ENCODE measurements around the gene SV2C. TPM values are rescaled to one million over a fixed set of nuclear protein-coding genes. Genes with fewer than 3 reads are reported as not detected.

SV2C gene
- total and polyA plus RNA-seq, 4 donors: under 0.01 to 0.04 (median 0.03) TPM; not detected in 1

DNA sequence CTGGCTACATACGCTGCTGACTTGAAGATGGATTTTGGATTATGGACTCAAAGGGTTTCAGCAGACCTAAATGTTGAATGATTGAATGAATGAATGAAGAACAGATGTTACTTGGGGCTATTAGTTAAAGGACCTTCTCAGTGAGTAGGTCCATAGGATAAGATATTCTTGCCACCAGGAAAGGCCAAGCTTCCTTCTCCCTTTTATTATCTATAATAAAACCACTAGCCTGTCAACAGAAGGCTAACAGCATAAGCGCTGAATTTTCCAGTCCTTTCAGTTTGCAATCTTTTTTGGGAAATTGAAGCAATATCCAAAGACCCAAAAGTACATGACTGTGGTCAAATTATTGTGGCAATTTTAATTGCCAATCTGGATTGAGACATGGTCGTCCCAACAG is 113.3 kb downstream of the SV2C start:
- no peak for DNase-seq (ENCODE audit: low spot score)
- WGBS: 90% methylated on average over 3 of the region's 3 CpGs
- Histone ChIP-seq H3K36me3 (ENCODE audit: control insufficient read depth in 4 of 4, insufficient read depth in 3 of 4, low read depth in 1 of 4, low read length in 3 of 4) (no peaks in the 10 kb centered on the region), H3K9ac (ENCODE audit: low read depth in 1 of 2, low read length in 2 of 2) (no peak overlapping the region), H3K4me1 (ENCODE audit: control insufficient read depth in 4 of 4, insufficient read depth in 4 of 4, low read length in 3 of 4) (no peaks in the 10 kb centered on the region), H3K27me3 (ENCODE audit: control insufficient read depth in 4 of 4, insufficient read depth in 4 of 4, low read length in 3 of 4) (peaks cover 0 to 3% (median 0%) of the 10 kb centered on the region in 4 donors), H3K9me3 (ENCODE audit: control insufficient read depth in 4 of 4, low read length in 3 of 4) (no peaks in the 10 kb centered on the region), H3K4me3 (ENCODE audit: low read depth in 1 of 3, low read length in 3 of 3) (no peak overlapping the region), H3K27ac (ENCODE audit: low read depth in 1 of 2, low read length in 2 of 2) (no peak overlapping the region)
- TF ChIP-seq, protein P1, sequence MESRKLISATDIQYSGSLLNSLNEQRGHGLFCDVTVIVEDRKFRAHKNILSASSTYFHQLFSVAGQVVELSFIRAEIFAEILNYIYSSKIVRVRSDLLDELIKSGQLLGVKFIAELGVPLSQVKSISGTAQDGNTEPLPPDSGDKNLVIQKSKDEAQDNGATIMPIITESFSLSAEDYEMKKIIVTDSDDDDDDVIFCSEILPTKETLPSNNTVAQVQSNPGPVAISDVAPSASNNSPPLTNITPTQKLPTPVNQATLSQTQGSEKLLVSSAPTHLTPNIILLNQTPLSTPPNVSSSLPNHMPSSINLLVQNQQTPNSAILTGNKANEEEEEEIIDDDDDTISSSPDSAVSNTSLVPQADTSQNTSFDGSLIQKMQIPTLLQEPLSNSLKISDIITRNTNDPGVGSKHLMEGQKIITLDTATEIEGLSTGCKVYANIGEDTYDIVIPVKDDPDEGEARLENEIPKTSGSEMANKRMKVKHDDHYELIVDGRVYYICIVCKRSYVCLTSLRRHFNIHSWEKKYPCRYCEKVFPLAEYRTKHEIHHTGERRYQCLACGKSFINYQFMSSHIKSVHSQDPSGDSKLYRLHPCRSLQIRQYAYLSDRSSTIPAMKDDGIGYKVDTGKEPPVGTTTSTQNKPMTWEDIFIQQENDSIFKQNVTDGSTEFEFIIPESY (IDR thresholded peaks at IDR 0.05): no peak
- TF ChIP-seq EGR1 (IDR thresholded peaks at IDR 0.05; ENCODE audit: low read depth in 2 of 2) (no peak), FOXA2 (IDR thresholded peaks at IDR 0.05) (no peak), GABPA (IDR thresholded peaks at IDR 0.05 in 1 of 2, conservative IDR thresholded peaks at IDR 0.05 in 1 of 2) (no peak), RXRA (IDR thresholded peaks at IDR 0.05) (no peak), HNF4G (IDR thresholded peaks at IDR 0.05) (no peak), FOXA1 (IDR thresholded peaks at IDR 0.05) (no peak), MAX (IDR thresholded peaks at IDR 0.05) (no peak), YY1 (IDR thresholded peaks at IDR 0.05) (no peak), NR2F2 (IDR thresholded peaks at IDR 0.05) (no peak), TAF1 (conservative IDR thresholded peaks at IDR 0.05) (no peak)
- TF ChIP-seq, protein P2, sequence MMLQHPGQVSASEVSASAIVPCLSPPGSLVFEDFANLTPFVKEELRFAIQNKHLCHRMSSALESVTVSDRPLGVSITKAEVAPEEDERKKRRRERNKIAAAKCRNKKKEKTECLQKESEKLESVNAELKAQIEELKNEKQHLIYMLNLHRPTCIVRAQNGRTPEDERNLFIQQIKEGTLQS (IDR thresholded peaks at IDR 0.05): no peak
- TF ChIP-seq, protein P3, sequence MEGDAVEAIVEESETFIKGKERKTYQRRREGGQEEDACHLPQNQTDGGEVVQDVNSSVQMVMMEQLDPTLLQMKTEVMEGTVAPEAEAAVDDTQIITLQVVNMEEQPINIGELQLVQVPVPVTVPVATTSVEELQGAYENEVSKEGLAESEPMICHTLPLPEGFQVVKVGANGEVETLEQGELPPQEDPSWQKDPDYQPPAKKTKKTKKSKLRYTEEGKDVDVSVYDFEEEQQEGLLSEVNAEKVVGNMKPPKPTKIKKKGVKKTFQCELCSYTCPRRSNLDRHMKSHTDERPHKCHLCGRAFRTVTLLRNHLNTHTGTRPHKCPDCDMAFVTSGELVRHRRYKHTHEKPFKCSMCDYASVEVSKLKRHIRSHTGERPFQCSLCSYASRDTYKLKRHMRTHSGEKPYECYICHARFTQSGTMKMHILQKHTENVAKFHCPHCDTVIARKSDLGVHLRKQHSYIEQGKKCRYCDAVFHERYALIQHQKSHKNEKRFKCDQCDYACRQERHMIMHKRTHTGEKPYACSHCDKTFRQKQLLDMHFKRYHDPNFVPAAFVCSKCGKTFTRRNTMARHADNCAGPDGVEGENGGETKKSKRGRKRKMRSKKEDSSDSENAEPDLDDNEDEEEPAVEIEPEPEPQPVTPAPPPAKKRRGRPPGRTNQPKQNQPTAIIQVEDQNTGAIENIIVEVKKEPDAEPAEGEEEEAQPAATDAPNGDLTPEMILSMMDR (IDR thresholded peaks at IDR 0.05; ENCODE audit: low read depth, low read length, missing input control): no peak

DNA sequence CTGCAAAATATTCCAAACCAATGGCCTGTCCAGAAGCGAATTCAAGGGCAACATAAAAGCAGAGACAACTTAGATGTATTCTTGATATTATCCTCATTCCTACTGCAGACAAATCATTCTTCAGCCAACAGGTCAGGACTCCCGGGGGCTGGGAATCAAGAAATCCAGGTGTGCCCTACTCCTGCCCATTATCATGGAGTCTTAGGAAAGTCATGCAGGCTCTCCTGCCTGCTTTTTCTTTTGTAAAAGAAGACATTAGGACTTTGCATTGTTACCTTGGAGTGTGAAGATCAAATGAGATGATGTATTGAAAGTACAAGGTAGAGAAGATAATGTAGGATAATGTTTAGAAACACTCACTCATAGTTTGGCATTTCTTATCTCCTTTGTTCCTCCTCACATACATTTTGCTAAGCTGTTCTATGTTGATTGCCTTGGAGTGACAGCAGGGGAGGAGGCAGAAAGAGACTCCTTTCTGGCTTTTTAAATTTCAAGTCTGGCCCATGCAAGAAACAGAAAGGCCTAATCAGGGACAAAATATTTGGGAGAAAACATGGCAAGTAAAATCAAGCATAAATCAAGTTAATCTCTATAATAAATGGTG is 113.8 kb downstream of the SV2C start:
- TF ChIP-seq HNF4A (conservative IDR thresholded peaks at IDR 0.05): no peak
- TF ChIP-seq FOXA2 (IDR thresholded peaks at IDR 0.05): no peak
- TF ChIP-seq, protein P4, sequence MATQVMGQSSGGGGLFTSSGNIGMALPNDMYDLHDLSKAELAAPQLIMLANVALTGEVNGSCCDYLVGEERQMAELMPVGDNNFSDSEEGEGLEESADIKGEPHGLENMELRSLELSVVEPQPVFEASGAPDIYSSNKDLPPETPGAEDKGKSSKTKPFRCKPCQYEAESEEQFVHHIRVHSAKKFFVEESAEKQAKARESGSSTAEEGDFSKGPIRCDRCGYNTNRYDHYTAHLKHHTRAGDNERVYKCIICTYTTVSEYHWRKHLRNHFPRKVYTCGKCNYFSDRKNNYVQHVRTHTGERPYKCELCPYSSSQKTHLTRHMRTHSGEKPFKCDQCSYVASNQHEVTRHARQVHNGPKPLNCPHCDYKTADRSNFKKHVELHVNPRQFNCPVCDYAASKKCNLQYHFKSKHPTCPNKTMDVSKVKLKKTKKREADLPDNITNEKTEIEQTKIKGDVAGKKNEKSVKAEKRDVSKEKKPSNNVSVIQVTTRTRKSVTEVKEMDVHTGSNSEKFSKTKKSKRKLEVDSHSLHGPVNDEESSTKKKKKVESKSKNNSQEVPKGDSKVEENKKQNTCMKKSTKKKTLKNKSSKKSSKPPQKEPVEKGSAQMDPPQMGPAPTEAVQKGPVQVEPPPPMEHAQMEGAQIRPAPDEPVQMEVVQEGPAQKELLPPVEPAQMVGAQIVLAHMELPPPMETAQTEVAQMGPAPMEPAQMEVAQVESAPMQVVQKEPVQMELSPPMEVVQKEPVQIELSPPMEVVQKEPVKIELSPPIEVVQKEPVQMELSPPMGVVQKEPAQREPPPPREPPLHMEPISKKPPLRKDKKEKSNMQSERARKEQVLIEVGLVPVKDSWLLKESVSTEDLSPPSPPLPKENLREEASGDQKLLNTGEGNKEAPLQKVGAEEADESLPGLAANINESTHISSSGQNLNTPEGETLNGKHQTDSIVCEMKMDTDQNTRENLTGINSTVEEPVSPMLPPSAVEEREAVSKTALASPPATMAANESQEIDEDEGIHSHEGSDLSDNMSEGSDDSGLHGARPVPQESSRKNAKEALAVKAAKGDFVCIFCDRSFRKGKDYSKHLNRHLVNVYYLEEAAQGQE (IDR thresholded peaks at IDR 0.05): no peak
- no peak for TF ChIP-seq MAX (IDR thresholded peaks at IDR 0.05)
- TF ChIP-seq JUND (IDR thresholded peaks at IDR 0.05): no peak
- TF ChIP-seq TAF1 (conservative IDR thresholded peaks at IDR 0.05): no peak
- TF ChIP-seq GABPA (IDR thresholded peaks at IDR 0.05 in 1 of 2, conservative IDR thresholded peaks at IDR 0.05 in 1 of 2): no peak
- no peak for TF ChIP-seq HNF4G (IDR thresholded peaks at IDR 0.05)
- no peak for TF ChIP-seq YY1 (IDR thresholded peaks at IDR 0.05)
- TF ChIP-seq EGR1 (IDR thresholded peaks at IDR 0.05; ENCODE audit: low read depth in 2 of 2): no peak
- TF ChIP-seq SP1 (IDR thresholded peaks at IDR 0.05): no peak
- no peak for TF ChIP-seq RAD21 (IDR thresholded peaks at IDR 0.05)
- TF ChIP-seq FOXA1 (IDR thresholded peaks at IDR 0.05): no peak
- TF ChIP-seq RXRA (IDR thresholded peaks at IDR 0.05): no peak
- no peak for TF ChIP-seq NR2F2 (IDR thresholded peaks at IDR 0.05)
- TF ChIP-seq, protein P1 (IDR thresholded peaks at IDR 0.05): no peak
- TF ChIP-seq, protein P2 (IDR thresholded peaks at IDR 0.05): no peak
- H3K36me3 ChIP-seq (ENCODE audit: control insufficient read depth in 4 of 4, insufficient read depth in 3 of 4, low read depth in 1 of 4, low read length in 3 of 4): no peaks in the 10 kb centered on the region
- H3K27ac ChIP-seq (ENCODE audit: low read depth in 1 of 2, low read length in 2 of 2): no peak overlapping the region
- H3K9ac ChIP-seq (ENCODE audit: low read depth in 1 of 2, low read length in 2 of 2): no peak overlapping the region
- H3K4me3 ChIP-seq (ENCODE audit: low read depth in 1 of 3, low read length in 3 of 3): no peak overlapping the region
- DNase-seq (ENCODE audit: low spot score): no peak
- no peaks in the 10 kb centered on the region for H3K4me1 ChIP-seq (ENCODE audit: control insufficient read depth in 4 of 4, insufficient read depth in 4 of 4, low read length in 3 of 4)
- 85% methylated on average over 2 of the region's 2 CpGs for WGBS
- no peaks in the 10 kb centered on the region for H3K9me3 ChIP-seq (ENCODE audit: control insufficient read depth in 4 of 4, low read length in 3 of 4)
- H3K27me3 ChIP-seq (ENCODE audit: control insufficient read depth in 4 of 4, insufficient read depth in 4 of 4, low read length in 3 of 4): peaks cover 0 to 3% (median 0%) of the 10 kb centered on the region in 4 donors

All from liver (tissue), 9 donors.